HFF-Myc (cell line): ENCODE measurements around the gene GPN3.
A peak's percentile ranks its signal among the peaks of the same experiment; 100 is the strongest.
"Not testable (repeated sequence)": the region's sequence is repeated elsewhere in the genome, so short reads cannot be mapped to it uniquely, and the experiment has no call there.

Source experiments
- DNase-seq: peaks from one replicate; pipeline ENCODE4 v3.0.0-alpha.2; 2011; ENCODE audit warnings: low read depth; ENCODE audit errors: extremely low read depth
- H3K4me3 ChIP-seq: replicated peaks from 2 replicates; pipeline ENCODE4 v1.5.1; 2011; ENCODE audit warnings: low read depth, mild to moderate bottlenecking, control low read depth, low read length
- TF ChIP-seq, protein P1 (sequence below): IDR thresholded peaks from 2 replicates; pipeline ENCODE4 v1.5.1; 2012; ENCODE audit warnings: mild to moderate bottlenecking, low read depth, low read length, control low read depth; ENCODE audit errors: missing control alignments

The GPN3 gene

DNA sequence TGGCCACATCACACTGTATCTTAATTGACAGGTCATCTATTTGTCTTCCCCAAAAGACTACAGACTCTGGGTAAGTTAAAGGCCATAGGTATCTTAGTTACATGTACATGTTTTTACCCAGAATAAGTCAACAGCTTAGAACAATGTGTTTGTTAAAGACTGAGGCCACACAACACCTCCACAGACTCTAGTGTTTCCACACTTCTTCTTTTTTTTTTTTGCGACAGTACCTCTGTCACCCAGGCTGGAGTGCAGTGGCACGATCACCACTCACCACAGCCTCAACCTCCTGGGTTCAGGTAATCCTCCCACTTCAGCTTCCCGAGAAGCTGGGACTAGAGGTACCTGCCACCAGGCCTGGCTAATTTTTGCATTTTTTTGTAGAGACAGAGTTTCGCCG is 1.3 kb downstream of the GPN3 start:
- H3K4me3 ChIP-seq, result peak overlapping the region; percentile 73
- TF ChIP-seq, protein P1, sequence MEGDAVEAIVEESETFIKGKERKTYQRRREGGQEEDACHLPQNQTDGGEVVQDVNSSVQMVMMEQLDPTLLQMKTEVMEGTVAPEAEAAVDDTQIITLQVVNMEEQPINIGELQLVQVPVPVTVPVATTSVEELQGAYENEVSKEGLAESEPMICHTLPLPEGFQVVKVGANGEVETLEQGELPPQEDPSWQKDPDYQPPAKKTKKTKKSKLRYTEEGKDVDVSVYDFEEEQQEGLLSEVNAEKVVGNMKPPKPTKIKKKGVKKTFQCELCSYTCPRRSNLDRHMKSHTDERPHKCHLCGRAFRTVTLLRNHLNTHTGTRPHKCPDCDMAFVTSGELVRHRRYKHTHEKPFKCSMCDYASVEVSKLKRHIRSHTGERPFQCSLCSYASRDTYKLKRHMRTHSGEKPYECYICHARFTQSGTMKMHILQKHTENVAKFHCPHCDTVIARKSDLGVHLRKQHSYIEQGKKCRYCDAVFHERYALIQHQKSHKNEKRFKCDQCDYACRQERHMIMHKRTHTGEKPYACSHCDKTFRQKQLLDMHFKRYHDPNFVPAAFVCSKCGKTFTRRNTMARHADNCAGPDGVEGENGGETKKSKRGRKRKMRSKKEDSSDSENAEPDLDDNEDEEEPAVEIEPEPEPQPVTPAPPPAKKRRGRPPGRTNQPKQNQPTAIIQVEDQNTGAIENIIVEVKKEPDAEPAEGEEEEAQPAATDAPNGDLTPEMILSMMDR, result no peak
- no peak for DNase-seq

DNA sequence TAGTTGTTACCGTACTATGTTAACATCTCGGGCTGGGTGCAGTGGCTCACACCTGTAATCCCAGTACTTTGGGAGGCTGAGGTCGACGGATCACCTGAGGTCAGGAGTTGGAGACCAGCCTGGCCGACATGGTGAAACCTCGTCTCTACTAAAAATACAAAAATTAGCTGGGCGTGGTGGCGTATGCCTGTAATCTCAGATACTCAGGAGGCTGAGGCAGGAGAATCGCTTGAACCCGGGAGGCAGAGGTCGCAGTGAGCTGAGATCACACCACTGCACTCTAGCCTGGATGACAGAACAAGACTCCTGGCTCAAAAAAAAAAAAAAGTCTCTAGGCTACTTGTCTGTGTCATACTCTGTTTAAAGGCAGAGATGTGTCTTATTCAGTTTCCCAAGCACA is 2.3 kb downstream of the GPN3 start:
- DNase-seq, H3K4me3 ChIP-seq: not testable (repeated sequence)

DNA sequence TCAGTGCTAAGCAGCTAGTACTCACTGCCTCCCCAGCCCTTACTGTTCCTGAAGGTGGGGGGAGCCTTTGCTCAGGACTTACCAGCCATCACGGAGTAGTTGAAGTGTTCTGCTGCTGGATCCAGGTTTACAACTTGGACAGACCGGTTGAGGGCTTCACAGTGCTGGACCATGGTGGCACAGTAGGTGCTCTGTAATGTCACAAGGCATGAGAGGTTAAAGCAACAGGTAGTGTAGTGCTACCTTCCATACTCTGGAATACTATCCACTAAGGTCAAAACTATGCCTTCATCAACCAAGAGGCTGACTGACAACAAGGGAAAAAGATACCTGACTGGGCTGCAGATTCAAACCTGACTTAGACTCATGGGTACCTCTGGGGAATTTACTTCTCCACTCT is 3.0 kb downstream of the GPN3 start:
- H3K4me3 ChIP-seq, result no peak overlapping the region
- DNase-seq, result no peak

DNA sequence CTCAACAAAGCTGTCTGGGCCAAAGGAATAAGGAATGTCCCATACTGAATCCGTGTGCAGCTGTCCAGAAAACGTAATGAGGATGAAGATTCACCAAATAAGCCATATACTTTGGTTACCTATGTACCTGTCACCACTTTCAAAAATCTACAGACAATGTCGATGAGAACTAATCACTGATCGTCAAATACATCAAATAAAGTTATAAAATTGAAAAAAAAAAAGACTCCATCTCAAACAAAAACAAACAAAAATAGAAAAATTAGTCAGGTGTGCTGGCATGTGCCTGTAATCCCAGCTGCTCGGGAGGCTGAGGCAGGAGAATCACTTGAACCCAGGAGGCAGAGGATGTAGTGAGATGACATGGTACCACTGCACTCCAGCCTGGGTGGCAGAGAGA is 6.9 kb downstream of the GPN3 start:
- not testable (repeated sequence) for H3K4me3 ChIP-seq, DNase-seq

More for the DNA sequence above, 3.0 kb downstream of the GPN3 start:
- TF ChIP-seq, protein P1, result no peak

DNA sequence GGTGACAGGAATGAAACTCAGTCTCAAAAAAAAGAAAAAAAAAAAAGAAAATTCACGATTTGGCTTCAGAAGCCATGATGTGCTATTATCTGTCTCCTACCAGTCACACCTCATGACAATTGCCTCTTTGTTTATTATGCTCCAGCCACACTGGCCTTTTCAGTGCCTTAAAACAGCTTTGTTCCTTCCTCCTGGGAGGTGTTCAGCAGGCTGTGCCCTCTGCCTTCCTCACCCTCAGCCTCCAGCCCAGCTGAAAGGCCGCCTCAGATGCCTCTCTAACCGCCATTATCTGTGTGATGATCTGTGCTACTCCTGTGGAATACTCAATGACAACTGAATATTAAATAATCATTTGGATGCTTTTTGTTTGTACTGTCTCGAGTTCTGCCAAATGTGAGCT is 9.3 kb downstream of the GPN3 start:
- no peak overlapping the region for H3K4me3 ChIP-seq
- no peak for DNase-seq
- TF ChIP-seq, protein P1, result no peak

DNA sequence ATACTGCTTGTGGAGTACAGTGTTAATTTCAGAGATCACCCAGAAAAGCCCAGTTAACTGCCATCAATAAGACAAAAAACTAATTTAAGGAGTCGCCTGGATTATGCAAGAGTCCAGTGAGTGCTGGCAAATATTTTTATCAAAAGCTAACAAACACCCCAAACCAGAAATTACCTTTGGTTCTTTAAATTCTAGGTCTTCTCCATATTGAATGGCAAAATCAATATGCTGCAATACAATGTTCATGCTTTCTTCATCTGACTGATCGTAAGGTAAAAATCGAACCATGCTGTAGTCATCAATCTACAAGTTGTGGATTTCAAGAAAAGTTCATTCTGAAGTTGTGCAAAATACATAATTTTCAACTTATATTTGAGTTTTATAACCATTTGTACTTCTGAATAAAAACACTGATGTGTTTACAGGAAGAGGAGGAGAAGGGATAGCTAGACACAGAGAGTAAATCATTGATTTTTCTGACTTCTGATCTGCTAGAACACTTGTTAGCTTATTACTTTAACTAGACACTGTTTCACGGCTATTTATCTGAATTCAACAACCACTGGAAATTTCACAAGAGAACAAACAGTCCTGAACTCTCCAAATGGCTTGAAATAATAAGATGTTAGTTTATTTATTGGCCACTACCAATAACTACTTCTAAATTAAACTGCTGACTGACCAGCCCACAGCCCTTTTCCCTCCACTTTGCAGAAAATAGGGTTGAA is 14.3 kb downstream of the GPN3 start:
- TF ChIP-seq, protein P1, result no peak
- no peak for DNase-seq
- H3K4me3 ChIP-seq, result no peak overlapping the region

DNA sequence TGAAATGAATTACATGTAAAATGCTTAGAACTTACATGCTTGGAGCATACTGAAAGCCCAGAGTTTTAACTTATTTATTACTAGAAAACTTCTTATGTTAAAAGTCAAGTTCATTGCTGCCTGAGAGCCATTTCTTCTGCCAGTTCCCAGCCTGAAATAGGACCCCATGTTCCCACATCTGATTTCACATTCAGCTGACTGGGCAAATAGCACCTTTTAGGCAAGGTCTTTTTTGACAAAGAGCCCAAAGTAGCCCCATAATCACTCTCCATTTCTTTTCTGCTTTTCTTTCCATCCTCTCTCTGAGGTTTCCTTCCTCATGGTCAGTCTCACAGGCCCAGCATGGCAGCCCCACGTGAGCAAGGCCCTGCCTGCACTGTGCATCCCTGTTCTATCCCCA is 16.8 kb downstream of the GPN3 start:
- TF ChIP-seq, protein P1, result no peak
- no peak overlapping the region for H3K4me3 ChIP-seq
- DNase-seq, result no peak

DNA sequence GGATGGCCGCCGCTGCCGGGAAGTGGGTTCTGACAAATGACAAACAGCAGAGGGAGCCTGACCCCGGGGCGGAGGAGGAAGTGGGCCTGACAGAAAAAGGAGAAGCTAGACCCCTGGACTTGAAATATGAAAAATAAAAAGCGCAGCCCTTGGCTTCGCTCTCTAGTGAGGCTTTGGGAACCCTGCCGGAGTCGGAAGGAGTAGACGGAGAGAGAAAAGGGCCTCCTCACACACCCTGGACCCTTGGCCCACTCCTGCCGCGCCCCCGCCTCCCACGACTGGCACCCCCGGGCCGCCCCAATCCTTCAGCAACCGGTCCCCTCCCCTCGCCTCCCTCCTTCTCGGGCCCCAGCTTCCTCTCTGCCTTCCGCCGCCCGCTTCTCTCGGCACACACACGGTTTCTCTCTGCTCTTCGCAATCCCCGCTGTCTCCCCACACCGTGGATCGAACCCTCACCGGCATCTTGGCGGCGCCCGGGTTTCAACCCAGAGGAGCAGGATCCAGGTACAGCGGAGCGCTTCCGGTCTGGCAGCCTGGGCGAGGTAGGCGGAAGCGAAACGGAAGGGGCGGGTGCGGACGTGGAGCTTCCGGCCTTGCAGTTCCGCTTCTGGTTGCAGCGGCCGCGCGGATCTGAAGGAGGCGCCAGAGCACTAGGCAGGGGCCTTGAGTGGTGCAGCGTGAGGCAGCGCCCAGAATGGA is 18.1 kb downstream of the GPN3 start, which contains the start of gene ARPC3:
Gene ARPC3 (minus strand): TSS at position 539 of the 699 bp plus-strand sequence. CDS start 77 bp downstream, at position 462.
- H3K4me3 ChIP-seq, result peak within 1 kb of the TSS; percentile 89
- DNase-seq, result peak; percentile 77
- TF ChIP-seq, protein P1, result peak; percentile 87
